GM04503 (cell line): ENCODE results near the gene VTI1A.
"Not testable (repeated sequence)": the region's sequence is repeated elsewhere in the genome, so short reads cannot be mapped to it uniquely, and the experiment has no call there.

ENCODE experiments used
- DNase-seq: peaks from one replicate; pipeline ENCODE4 v3.0.0-alpha.2; 2012; ENCODE audit warnings: low read depth

VTI1A gene

GRCh38 chr10:112446855-112447619, at the start of gene VTI1A, which contains the start of gene ZDHHC6:
VTI1A (plus strand) TSS chr10:112447215; CDS start chr10:112447374, 159 bp downstream.
ZDHHC6 (minus strand) TSS chr10:112446914; CDS start chr10:112445436, 1,478 bp downstream.
- DNase-seq: peak; percentile 48

DNA sequence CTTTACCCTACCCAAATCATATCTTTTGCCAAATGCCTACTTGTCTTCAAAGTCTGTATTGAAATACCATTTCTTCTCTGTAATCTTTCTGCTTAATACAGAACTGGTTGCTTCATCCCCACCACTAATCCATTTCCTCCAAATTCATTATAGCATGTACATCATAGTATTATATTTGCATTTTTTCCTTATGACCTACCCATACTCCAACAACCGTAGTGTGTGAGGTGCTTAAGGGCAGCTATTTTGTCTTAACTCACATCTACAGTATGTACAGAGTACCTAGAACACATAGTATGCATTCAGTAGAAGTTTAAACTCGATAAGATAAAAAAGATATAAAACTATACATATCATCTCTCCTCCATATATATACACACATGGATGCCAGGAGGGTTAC, 49.4 kb upstream of the VTI1A start:
- DNase-seq: no peak

- DNase-seq: no peak
Observed at GRCh38 chr10:112402917-112403316, 44.1 kb upstream of the VTI1A start.

- no peak for DNase-seq
Observed at GRCh38 chr10:112404617-112405016, 42.4 kb upstream of the VTI1A start.

GRCh38 chr10:112406806-112407205, 40.2 kb upstream of the VTI1A start:
- DNase-seq: not testable (repeated sequence)

DNA sequence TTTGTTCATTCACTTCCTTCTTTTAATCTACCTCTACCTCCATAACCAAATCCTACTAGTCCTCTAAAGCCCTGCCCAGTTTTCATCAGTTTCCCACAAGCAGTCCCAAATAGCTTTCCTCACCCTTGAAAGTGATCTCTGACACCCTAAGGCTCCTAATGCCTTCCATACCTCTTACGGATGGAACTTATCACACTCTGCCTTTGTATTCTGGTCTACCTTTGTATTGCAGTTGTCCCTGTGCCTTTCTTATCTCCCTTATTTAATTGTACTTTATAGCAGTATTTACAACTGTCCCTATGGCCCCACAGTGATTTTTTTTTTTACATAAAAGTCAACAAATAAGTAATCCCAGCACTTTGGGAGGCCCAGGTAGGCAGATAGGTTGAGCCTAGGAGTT, 39.3 kb upstream of the VTI1A start:
- no peak for DNase-seq

DNA sequence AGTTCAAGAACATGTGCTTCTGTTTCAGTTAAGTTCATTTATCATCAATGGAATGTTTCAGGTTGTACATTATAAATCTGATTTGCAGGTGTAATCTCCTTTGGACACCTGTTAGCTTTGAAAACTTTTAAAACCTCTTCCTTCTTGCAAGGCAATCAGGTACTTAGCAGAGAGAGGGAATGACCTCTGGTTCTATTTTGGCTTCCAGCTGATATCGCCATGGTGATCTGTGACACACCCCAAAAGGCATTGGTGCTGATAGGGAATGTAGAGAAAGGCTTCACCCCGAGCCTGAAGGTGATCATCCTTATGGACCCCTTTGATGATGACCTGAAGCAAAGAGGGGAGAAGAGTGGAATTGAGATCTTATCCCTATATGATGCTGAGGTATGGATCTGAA, 37.7 kb upstream of the VTI1A start:
- no peak for DNase-seq

GRCh38 chr10:112409755-112410154, 37.3 kb upstream of the VTI1A start:
- no peak for DNase-seq

GRCh38 chr10:112412696-112413095, 34.3 kb upstream of the VTI1A start:
- no peak for DNase-seq

DNA sequence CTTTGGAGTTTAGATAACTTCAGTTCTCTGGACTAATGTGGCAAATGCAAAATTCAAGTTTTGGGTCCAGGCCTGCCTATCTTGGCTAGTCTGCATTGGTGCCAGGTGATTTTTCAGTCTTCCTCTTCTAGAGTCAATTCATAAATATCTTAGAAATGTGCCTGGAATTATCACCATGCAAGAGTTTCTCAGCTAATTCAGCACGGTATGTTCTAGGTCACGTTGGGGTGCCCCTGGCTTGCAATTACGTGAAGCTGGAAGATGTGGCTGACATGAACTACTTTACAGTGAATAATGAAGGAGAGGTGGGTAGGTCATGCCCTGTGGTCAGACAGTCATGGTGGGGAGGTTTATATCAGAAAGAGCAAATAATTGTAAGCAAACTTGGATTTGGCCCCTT, 25.3 kb upstream of the VTI1A start:
- no peak for DNase-seq

- no peak for DNase-seq
Observed at GRCh38 chr10:112424651-112425050, 22.4 kb upstream of the VTI1A start.

GRCh38 chr10:112426111-112426510, 20.9 kb upstream of the VTI1A start:
- DNase-seq: no peak

DNA sequence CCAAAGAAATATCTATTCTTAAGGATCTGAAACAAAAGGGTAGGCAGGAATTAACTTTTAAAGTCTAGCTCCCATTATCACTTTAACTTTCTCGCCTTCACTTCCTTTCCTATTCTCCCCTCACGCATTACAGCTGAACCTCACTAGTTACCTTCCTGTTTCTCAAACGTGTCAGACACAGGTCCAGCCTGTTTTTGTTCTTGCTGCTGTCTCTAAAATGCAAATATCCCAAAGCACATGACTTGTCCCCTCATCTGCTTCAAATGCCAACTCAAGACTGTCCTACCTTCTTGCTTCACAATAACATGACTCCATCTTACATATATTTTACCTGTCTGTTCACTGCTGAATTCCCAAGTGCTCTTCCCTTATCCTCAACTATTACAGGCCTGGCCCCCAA, 17.9 kb upstream of the VTI1A start:
- no peak for DNase-seq

GRCh38 chr10:112429654-112430230, 17.3 kb upstream of the VTI1A start:
- DNase-seq: no peak

DNA sequence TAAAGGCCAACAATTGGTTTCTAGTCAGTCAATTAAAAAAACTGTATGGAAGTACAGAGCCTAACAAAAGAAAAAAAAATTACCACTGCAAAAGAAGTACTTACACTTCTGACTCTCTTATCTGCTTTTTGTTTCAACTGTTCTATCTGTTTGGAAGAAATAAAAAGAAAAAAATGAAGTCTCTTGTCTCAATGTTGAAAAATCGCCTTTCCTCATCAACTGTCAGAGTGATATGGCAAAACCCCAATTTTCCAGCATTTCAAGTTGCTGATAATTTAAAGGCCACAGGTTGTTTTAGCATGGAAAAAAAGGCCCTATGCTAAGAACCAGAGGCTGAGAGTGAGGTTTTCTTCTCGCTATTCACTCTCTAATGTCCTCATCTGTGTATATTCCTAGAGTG, 13.9 kb upstream of the VTI1A start:
- no peak for DNase-seq

- no peak for DNase-seq
Observed at GRCh38 chr10:112434988-112435619, 11.9 kb upstream of the VTI1A start.

GRCh38 chr10:112438356-112438755, 8.7 kb upstream of the VTI1A start:
- no peak for DNase-seq

DNA sequence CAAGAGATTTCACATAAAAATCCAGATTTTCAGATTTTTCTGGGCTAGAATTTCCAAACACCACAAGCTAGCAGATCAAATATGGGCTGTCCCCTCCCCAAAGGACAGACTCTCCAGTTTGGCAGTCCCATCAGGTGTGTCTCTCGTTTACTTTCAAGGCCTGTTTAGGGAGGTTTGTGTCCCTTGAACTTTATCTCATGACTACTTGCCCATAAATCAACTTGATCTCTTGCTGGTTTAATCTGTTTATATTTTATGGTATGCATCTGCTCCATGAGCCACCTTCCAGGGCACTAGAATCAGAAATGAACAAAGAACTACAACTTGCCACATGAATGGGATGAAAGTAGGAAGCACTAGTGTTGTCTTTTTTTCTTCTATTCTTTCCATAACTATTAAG, 5.5 kb upstream of the VTI1A start:
- DNase-seq: no peak

GRCh38 chr10:112442063-112442462, 5.0 kb upstream of the VTI1A start:
- DNase-seq: no peak

DNA sequence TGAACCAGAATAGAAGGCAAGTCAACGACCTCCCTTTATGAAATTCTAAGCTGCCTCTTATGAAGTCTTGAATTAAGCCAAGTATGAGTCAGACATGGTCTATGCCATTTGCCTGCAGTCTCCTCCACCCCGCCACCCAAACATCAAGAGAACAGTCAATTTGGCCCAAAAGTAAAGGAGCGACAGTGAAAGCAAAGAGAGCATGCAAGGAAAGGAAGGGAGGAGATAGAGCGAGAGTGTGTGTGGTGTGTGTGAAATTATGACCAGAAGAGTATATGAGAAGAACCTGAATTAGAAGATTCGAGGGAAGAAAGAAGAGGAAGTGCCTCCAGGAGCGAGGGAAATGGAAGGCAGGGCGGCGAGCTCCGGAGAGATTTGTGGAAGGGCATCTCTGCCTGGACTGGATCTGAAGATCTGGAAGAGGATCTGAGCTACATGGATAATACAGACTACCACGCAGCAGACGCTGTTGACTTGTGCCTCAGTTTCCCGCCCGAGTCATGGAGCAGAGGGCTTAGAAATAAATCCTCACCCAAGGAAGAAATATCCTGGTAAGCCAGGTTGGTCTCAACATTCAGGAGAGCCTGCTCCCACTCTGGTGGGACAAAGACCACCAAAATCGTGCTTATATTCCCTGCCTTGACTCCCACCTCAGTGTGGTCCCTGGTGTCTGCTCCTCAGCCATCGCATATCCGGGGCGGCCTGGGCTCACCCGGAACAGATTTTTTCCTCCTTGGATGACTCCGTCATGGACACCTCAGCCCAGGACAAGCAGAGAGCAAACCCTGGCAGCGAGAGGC, 760 bp upstream of the VTI1A start:
- no peak for DNase-seq

DNA sequence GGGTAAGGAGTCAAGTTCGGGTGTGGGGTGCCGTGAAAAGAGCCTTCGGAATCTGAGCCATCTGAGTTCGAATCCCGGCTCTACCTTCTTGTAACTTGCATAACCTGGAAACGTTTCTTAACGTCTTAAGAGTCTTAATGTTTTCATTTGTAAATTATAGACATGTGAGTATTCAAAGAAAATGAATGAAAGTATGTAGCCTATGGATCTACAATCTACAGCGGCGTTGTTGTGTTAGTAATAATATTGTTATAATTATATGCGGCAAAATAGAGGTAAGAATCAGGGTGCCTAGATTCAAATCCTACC, 559 bp downstream of the VTI1A start:
- no peak for DNase-seq

- DNase-seq: no peak
Observed at GRCh38 chr10:112448888-112449287, 1.9 kb downstream of the VTI1A start.
